GM19452 (cell line): ENCODE results near the gene SLC9A5.

Experiments
- ATAC-seq: cut with Tn5 transposase; IDR thresholded peaks from one replicate; pipeline ENCODE4 v1.9.1; 2021; ENCODE audit not compliant: unreplicated experiment

SLC9A5 gene

DNA sequence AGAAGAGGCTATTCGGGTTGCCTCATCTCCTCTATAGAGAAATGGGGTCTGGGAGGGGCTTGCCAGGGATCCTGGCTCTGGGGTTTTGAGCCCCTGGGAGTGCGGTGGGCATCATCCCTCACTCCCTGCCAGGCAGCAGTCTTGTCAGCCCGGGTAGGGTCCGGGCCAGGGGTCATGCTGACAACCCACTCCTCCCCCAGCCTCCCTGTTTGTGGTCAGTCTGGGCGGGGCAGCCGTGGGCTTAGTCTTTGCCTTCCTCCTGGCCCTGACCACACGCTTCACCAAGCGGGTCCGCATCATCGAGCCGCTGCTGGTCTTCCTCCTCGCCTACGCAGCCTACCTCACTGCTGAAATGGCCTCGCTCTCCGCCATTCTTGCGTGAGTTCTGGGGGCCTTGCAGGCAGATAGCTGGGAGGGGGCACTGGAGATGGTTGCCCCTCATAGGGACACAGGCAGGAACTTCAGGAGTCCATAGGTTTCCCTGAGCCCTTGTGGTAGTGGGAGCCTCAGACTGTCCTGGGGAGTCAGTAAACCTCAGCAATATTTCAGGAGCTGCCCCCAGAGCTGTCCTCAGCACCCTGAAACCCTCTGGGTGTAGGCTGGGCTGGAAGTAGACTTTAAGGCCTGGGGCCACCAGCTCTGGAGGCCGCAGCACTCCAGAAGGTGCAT is 6.9 kb downstream of the SLC9A5 start:
- ATAC-seq, result no peak

DNA sequence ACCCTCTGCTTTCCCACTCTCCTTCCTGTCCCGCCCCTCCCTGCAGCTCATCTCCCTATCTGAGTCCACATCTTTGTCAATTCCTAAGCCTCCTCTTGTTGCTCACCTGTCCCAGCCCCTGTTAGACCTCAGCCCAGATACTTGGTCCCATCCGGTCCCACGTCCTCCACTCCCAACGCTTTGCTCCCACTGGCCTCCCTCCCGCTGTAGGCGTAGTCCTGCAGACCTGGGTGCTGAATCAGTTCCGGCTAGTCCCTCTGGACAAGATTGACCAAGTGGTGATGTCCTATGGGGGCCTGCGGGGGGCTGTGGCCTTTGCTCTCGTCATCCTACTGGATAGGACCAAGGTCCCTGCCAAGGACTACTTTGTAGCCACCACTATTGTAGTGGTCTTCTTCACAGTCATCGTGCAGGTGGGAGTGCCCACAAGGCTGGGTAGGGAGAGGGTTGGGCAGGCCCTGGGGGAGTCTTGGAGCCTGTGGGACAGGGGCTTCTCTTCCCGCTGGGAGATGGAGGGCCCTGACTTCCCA is 8.0 kb downstream of the SLC9A5 start:
- ATAC-seq, result no peak

DNA sequence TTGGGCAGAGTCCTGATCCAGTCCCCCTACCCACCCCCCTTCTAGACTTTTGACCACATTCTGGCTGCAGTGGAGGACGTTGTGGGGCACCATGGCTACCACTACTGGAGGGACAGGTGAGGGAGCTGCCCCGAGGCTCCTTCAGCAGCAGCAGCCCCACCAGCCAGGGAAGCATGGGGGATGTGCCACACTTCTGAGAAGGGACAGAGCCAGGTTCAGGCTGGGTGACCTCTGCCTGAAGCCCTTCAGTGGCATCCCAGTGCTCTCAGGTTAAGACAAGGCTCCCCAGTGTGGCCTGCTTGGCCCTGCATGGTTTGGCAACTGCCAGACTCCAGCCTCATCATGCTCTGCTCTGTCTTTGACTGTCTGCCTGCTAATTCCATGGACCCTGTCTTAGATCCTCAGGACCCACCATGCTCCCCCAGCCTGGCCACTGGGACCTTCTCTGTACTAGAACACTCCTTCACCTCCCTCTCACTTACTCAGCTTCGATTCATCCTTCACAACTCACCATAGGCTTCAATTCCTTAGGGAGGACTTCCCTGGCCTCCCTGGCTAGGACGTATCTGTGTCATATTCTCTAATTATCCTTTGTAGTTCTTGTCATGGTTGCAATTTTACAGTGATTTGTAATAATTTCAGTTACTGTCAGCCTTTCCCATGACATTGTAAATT is 8.8 kb downstream of the SLC9A5 start:
- no peak for ATAC-seq

DNA sequence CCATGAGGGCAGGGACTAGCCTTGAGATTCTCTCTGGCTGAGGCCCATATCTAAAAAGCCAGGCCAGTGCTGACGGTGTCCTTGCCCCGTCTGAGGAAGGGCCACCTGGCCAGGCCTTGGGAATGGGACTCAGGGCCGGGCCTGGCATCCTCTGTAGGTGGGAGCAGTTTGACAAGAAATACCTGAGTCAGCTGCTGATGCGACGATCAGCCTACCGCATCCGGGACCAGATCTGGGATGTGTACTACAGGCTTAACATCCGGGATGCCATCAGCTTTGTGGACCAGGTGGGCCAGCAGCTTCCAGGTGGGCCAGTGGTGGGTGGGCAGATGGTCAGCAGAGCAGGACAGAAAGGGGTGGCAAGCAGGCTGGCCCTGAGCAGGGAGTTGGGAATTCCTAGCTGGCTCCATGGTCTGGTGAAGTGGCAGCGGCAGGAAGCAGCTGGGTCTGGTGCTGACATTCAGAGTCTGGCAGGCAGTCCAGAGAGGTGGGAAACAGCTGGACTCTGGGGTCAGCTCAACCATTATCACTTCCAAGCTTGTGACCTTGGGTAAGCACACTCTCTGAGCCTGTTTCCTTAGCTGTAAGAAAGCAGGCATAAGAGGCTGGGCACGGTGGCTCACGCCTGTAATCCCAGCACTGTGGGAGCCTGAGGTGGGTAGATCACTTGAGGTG is 9.5 kb downstream of the SLC9A5 start:
- ATAC-seq, result no peak

DNA sequence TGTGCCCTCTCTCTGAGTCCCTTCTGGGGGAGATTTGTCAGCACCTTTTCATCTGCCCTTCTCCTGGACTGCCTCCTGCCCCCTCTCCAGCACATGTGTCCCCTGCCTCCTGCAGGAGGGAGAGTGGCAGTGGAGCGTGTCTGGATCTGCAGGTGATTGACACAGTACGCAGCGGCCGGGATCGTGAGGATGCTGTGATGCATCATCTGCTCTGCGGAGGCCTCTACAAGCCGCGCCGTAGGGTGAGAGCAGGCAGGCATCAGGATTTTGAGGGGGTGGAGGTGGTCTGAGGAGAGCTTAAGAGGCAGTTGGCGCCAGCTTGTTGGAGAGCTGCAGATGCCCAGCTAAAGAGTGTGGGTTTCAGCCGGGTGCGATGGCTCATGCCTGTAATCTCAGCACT is 10.9 kb downstream of the SLC9A5 start:
- ATAC-seq, result no peak

DNA sequence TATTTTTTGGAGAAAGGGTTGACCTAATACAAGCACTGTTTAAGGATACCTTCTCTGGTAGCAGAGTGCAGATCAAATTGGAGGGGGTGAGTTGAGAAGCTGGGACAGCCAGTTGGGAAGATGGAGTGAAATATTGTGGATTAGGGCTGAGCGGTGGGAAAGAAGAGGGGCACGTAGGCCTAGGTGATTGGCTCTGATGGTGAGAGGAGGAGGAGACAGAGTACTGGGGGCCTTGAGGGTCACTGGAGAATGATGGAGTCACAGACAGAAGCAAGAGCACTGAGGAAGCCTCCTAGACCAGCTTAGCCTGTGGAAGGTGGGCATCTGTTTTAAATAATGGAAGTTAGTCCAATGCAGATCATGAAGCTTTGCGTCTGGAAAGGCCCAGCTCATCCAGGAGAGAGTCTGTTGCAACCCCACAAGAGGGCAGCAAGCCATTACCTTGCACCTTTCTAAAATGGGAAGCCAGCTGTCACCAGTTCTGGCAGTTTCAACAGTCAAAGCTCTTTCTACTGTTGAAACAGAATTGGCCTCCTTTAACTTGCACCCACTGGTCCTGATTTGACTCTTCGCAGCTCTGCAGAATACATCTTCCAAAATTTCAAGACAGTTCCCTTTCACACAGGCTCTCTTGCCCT is 11.8 kb downstream of the SLC9A5 start:
- ATAC-seq, result no peak

DNA sequence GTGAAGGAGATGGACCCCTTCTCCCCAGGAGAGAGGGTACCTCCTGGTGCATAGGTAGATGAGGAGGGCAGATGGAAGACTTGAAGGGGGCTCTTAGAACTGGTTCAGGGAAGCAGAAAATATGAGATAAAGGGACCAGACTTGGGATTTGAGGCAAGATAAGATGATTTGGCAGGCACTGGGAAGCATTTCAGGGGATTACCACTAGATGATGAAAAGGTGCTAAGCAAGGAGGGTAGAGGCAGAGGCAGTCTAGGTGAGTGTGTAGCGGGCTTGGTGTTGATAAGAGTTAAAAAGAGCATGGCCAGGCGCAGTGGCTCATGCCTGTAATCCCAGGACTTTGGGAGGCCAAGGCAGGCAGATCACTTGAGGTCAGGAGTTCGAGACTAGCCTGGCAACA is 14.4 kb downstream of the SLC9A5 start:
- ATAC-seq, result no peak

DNA sequence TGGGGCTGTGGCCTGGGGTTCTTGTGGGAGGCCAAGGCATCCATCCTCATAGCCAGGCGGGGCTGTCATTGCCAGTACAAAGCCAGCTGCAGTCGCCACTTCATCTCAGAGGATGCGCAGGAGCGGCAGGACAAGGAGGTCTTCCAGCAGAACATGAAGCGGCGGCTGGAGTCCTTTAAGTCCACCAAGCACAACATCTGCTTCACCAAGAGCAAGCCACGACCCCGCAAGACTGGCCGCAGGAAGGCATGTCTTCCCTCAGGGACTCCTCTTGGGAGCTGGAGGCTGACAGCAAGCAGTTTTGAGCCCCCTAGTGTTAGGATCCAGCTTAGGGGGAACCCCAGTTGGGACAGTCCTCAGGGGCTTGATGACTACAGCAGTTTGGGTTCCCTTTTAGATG is 15.5 kb downstream of the SLC9A5 start:
- ATAC-seq, result no peak

DNA sequence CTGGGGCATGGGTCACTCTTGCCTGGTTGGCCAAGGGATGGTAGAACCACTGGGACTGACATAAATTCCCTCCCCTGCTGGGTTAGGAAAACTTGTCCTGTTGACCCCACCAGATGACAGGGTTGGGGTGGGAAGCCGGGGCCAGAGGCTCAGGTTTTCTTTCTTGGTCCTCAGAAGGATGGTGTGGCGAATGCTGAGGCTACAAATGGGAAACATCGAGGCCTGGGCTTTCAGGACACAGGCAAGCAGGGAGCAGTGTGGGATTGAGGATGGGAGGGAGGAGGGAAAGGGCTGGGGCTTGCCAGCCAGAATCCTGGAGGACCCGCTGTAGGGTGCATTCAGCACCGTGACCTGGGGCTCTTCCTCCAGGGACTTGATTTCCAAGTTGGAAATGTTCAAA is 16.1 kb downstream of the SLC9A5 start:
- ATAC-seq, result no peak

DNA sequence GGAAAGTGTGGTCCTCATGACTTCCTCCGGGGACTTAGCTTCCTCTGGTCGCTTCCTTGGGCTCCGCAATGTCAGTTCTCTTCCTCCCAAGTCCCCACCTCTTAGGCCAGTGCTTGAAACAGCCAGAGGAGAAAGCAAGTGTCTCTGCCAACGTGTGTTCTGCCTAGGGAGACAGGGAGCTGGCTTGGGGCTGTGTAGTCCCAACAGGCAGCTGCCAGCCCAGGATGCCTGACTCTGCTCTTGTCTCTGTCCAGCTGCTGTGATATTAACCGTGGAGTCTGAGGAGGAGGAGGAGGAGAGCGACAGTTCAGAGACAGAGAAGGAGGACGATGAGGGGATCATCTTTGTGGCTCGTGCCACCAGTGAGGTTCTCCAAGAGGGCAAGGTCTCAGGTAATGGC is 17.1 kb downstream of the SLC9A5 start:
- no peak for ATAC-seq

DNA sequence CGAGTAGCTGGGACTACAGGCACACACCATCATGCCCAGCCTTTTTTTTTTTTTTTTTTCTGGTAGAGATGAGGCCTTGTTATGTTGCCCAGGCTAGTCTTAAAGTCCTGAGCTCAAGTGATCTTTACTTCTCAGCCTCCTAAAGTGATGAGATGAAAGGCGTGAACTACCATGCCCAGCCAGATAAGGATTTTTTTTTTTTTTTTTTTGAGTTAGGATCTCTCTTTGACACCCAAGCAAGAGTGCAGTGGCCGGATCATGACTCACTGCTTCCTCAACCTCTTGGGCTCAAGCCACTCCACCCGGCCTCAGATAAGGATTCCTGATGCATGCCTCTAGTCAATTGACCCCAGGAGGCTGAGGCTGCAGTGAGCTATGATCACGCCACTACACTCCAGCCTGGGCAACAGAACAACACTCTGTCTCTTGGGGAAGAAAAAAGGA is 19.4 kb downstream of the SLC9A5 start:
- ATAC-seq, result no peak

DNA sequence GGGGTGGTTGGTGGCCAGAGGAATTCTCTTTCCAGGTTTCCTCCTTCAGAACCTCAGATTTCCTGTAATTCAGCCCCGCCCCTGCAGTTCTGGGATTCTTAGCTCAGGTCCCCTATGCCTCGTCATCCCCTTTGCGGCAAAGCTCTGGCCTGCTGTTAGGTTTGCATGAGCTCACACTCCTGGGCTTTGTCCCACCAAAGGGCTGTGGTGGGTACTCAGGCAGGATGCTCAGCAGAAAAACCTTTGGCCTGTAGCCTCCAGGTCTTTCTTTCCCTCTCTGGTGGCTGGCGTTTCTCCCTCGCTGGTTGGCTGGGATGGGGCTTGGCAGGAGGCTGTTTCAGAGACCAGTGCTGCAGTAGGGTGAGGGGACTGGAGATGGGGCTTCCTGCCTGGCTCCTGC is 21.0 kb downstream of the SLC9A5 start:
- no peak for ATAC-seq

DNA sequence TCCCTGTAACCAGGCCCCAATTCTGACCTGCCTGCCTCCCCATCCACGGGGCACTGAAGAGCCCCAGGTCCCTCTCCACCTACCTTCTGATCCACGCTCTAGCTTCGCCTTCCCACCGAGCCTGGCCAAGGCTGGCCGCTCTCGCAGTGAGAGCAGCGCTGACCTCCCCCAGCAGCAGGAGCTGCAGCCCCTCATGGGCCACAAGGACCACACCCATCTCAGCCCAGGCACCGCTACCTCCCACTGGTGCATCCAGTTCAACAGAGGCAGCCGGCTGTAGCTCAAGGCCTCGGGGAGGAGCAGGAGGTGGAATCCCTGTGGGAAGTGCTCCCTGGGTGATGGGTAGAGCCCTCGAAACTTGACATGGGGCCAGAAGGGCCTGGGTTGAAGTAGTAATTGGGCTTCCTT is 22.2 kb downstream of the SLC9A5 start:
- ATAC-seq, result no peak

DNA sequence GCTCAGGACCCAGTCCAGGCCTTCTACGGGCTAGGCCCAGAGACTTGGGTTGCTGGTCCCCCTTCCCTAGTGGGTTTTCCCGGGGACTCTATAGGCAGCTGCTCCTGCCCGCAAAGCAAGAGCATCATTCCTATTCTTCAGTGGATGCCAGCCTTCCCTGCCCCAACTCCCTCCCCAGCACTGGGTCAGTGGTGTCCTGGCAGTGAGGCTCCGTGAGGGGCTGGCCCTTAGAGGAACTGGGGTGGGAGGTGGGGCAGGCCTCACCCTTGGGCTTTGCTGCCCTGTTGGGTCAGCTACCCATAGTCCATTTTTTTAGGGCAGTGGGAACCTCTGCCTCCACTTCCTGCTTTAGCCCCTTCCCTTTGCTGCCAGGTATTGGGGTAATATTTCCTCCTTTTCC is 22.7 kb downstream of the SLC9A5 start:
- no peak for ATAC-seq

DNA sequence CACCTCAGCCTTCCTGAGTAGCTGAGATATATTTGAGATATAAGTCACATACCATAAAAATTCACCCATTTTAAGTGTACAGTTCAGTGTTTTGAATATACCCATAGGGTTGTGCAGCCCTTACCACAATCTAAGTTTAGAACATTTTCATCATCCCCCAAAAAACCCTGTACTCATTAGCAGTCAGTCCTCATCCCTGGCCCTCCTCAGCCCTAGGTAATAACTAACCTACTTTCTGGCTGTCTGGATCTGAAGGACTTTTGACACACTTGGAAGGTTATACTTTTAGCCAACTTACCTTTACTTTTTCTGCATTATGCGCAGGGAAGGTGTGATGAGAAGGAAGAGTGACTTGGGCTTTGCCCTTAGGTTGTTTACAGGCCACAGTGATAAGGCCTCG is 26.5 kb downstream of the SLC9A5 start:
- ATAC-seq, result no peak

DNA sequence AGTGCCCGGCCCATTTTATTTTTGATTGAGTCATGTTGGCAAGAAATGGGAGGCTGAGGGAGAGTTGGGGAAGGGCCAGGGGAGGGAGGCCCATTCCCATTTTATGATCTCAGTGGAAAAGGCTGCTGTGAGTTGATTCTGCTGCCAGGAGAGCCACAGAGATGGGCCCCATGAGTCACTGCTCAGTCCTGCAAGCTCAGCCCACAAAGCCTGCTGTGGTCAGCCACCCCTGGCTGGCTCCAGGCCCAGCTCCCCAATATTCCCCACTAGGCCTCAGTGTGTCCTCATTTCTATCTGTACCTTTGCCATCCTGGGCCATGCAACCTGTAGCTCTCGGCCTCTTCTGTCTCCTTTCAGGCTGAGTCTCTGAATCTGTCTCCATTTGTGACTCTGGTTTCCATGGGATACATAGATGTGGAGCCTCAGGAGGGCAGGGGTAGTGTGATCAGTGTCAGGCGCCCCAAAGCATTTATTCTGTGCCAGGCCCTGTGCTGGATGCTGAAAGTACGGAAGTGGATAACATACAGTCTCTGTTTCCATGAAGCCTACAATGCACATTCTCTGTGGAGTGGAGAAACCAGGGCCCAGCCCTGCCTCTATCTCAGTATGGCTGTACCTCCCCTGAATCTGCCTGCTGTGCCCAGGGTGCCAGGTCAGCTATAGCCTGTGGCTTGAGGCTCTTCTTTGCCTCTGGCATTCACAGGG is 28.7 kb downstream of the SLC9A5 start:
- no peak for ATAC-seq

DNA sequence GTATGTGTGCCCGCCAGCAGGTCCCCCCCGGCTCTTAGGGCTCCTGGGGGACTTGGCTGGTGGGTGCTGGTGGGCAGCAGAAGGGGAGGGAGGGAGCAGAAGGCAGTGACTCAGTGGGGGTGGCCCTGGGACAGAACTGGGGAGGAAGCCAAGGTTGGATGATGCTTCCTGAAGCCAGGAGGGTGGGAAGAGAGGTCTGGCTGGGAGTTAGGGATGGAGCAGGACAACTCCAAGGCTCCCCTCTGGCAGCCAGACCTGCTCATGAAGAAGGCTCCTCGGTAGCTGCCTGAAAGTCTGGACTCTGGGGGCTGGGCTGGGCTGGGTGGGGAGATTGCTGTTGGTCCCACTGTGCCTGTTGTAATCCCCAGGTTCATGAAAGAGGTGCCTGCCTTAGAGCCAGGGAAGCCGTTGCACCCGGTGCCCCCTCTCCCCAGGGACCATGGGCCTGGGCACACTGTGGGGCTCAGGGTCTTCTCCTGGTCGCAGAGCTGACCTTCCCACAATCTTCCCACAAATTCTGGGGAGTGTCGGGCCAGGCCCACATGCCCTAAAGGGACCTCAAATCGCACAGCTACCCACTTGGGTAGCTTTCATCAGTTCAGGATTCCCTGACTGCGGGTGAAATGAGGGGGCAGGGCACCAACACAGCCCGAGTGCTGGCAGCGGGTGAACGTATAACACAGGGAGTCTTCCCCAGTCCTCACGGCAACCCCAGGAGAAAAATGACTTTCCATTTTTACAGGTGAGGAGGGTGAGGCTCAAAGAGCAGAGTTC is 29.4 kb downstream of the SLC9A5 start:
- ATAC-seq, result no peak

DNA sequence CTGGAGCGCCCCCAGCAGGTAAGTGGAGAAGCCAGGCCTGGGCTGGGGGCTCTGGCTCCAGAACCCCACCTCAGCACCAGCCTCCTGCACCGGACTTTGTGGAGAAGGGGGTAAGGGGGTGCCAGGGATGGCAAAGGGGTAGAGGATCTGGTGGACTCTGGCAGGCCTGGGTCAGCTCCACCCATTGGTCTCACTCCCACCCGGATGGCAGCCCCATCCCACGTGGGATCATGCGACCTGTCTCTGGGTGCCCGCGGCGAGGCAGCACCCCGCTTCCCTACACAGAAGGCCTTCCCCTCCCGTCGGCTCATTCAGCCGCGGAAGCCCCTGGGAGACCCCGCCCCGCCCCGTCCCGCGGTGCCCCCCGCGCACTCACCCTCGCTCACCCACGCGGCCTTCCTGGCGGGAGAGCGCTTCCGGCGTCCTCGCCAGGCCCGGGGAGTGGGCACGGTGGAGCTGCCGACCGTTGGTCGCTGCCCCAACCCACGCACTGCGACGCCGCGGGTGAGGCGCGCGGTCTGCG is 30.1 kb downstream of the SLC9A5 start:
- peak; percentile 39 for ATAC-seq

DNA sequence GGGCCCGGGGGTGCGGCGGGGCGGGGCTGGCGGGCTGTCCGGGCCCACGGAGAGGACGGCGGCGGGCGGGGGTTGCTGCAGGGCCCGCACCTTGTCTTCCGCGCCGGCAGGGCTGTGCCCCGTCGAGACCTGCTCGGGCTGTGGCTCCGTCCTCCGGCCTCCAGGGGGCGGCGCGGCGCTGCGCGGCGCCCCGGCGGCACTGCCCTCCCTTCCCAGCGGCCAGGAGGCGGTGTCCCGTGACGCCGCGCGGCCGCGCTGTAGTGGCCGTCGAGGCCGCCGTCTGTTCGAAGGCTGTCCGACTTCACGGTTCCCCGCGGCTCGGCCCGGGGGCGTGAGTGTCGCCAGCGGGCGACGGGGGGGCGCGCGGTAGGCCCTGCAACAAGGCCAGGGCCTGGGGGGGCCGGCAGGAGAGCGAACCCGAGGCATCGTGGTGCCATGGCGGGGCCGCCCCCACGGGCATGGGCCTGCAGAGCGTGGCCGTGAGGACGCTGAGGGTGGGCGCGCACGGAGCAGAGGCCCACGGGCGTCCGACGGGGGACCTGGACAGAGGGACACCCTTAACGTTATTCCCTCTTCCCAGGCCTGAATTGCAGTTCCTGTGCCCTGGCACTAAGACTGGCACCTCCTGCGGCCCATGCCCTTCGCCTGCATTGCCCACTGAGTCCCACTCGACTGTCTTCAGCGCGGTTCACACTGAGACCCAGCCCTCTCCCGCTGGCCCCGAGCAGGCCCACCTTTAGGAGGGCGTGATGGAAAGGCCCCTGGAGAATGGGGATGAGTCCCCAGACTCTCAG is 30.7 kb downstream of the SLC9A5 start, which contains the start of gene PLEKHG4:
PLEKHG4 (plus strand) TSS at position 237 of the 794 bp plus-strand sequence; CDS start at position 750, 513 bp downstream.
- peak; percentile 81 for ATAC-seq
